NB4 (cell line): ENCODE measurements around the gene REC114.

Experiments used
- MYC ChIP-seq: IDR thresholded peaks from 2 replicates; pipeline ENCODE4 v1.6.1; 2011; ENCODE audit warnings: low read depth, low read length
- POLR2A ChIP-seq: IDR thresholded peaks from 2 replicates; pipeline ENCODE4 v1.6.1; 2011; ENCODE audit warnings: mild to moderate bottlenecking; ENCODE audit not compliant: insufficient read length; ENCODE audit errors: extremely low read depth
- TF ChIP-seq, protein P1 (sequence below): IDR thresholded peaks from one replicate; pipeline ENCODE4 v1.5.1; 2012; ENCODE audit warnings: low read depth, low read length
- TF ChIP-seq, protein P2 (sequence below): IDR thresholded peaks from 2 replicates; pipeline ENCODE4 v1.6.1; 2011; ENCODE audit warnings: low read depth, low read length

- TF ChIP-seq, protein P1, sequence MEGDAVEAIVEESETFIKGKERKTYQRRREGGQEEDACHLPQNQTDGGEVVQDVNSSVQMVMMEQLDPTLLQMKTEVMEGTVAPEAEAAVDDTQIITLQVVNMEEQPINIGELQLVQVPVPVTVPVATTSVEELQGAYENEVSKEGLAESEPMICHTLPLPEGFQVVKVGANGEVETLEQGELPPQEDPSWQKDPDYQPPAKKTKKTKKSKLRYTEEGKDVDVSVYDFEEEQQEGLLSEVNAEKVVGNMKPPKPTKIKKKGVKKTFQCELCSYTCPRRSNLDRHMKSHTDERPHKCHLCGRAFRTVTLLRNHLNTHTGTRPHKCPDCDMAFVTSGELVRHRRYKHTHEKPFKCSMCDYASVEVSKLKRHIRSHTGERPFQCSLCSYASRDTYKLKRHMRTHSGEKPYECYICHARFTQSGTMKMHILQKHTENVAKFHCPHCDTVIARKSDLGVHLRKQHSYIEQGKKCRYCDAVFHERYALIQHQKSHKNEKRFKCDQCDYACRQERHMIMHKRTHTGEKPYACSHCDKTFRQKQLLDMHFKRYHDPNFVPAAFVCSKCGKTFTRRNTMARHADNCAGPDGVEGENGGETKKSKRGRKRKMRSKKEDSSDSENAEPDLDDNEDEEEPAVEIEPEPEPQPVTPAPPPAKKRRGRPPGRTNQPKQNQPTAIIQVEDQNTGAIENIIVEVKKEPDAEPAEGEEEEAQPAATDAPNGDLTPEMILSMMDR: no peak
- no peak for TF ChIP-seq MYC
- TF ChIP-seq POLR2A: no peak
- TF ChIP-seq, protein P2, sequence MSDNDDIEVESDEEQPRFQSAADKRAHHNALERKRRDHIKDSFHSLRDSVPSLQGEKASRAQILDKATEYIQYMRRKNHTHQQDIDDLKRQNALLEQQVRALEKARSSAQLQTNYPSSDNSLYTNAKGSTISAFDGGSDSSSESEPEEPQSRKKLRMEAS: no peak
Measured at GRCh38 chr15:73437543-73438109, 5.3 kb upstream of the REC114 start.
